NCI-H146 treated with DMSO at 0.1 percent for 48 hours (cell line): ENCODE results near the gene IL10.
"Not testable (repeated sequence)": the region's sequence is repeated elsewhere in the genome, so short reads cannot be mapped to it uniquely, and the experiment has no call there.

Experiments
- DNase-seq: peaks from one replicate; lab custom pipeline; 2025; ENCODE audit not compliant: unreplicated experiment; lab: John Stamatoyannopoulos, UW

Gene IL10

DNA sequence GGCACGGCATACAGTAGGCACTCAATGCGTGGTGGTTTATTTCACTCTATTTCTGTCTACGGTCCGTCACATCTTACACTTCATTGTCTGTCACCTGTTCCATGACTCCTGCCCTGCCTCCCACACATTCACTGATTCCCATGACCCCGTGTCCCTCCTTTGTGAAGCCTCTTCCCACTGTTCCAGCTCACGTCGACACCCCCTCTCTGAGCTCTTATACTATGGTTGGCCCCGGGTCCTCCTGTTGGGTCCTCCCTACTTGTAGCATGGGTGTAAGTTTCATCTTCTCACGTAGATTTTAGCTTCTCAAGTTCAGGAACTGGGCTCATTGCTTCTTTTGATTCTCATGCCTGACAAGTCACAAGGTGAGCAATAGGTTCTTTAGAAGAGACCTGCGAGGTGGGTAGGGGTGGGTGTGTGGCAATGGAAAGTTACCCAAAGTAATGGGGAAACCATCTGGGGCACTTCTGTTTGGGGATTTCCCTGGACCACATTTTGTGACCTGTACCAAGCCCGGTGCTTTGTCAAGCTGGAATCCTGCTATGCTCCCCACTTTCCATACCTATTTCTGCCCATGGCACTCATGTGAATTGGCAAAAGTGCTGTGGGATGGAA, 22.1 kb upstream of the IL10 start:
- no peak for DNase-seq

- DNase-seq: no peak
Measured at GRCh38 chr1:206793620-206794019, 21.3 kb upstream of the IL10 start.

GRCh38 chr1:206792939-206793607, 20.8 kb upstream of the IL10 start:
- no peak for DNase-seq

DNA sequence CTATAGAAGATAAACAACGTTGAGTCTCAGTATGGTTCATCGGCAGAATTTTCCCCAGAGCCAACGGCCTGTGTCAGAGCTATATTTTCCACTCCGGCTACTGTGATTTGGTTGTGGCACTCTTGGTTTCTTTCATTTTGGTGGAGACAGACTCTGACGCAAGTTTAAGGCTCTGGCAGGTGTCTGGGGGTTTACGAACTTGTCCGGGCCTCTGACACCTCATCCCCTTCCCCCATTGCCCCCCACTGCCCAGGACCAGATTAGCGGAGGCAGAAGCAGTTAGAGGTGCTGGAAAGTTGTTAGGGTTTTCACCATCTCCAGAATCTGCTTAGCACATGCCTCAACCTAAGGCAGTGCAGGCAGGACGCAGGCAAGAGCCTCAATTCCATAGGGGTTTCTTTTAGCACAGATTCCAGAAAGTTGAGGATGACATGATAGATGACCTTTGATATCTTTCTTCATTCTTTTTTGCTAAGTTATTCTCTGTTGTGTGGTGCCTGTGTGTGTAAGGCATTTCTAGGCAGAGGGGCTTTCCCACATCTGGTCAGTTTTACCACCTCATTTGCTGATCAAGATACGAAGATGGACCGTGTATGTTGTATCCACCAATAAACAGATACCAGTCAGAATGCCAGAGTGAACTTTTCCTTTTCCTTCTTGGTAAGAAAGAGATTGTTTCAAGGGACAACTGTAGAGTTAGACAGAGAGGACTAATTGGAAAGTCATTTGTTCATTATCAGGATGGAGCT, 18.4 kb upstream of the IL10 start:
- DNase-seq: no peak

- DNase-seq: no peak
Measured at GRCh38 chr1:206788487-206789050, 16.3 kb upstream of the IL10 start.

- no peak for DNase-seq
Measured at GRCh38 chr1:206787891-206788290, 15.6 kb upstream of the IL10 start.

DNA sequence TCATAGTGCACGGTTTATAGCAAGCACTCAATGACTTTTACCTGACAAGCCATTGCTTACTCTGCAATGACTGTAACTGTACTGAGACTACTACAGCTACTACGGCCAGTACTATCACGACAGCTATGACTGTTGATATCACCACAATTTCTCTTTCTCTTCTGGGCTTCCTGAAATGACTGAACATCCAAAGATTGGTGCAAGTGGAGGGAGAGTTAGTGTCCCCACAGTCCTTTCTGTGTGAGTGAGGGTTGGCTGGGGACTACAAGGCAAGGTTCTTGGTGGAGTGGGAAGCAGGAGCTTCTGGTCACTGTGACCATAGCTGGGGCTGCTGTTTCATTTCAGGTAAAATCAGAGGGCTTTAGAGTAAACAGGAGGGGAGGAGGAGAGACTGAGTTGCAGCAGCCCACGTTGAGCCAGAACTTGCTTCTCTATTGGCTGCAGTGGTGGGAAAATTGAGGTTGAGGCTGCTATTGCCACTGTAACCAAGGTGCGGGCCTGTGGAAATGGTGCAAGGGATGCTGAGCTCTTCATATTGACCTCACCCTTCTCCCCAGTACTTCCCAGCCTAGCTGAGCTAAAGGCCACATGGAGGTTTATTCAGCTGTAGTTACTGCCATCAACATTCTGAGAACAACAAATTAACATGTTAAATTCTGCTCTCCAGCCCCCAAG, 14.1 kb upstream of the IL10 start:
- DNase-seq: no peak

DNA sequence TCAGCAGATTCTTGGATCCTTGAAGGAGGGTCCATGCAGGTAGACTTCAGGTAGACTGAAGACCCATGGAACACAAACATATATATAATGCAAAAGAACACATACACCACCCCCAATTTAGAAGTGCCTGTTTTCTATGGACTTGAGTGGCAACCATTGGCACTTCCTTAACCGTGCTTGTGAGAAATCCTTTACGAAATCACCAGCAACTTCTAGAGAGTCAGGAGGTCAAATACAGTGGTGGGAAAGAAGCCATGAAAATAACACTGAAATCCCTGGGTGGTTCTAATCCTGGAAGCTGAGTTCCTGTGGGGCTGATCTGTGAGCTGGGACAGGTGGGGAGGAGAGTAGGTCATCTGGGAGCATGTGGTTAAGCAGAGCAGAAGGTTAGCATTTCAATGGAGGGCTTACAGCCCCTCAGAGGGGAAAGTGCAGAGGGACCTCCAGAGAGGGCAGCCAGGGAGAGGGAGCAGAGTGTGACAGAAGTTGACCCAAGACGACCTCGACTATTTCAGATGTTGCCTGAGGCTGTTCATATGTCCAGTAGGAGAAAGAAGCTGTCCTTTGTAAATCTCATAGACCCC, 13.0 kb upstream of the IL10 start:
- DNase-seq: no peak

- DNase-seq: no peak
Measured at GRCh38 chr1:206784471-206784903, 12.2 kb upstream of the IL10 start.

DNA sequence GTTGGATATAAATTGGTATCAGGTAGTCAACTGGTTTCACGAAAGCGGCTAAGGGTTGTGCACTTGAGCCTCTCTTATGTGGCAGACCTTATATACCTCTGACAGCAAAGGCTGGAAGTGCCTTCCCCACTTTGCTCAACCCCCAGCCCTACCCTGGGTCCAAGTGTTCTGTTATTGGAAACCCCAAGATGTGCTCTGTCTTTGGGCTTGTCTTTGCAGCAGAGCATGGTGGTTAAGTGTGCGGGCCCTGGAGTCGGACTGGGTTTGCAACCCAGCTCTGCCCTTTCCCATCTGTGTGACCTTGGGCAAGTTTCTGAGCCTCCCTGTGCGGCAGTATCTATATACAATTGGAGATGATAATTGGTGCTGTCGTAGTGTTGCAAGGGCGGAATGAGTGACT, 11.2 kb upstream of the IL10 start:
- DNase-seq: no peak

DNA sequence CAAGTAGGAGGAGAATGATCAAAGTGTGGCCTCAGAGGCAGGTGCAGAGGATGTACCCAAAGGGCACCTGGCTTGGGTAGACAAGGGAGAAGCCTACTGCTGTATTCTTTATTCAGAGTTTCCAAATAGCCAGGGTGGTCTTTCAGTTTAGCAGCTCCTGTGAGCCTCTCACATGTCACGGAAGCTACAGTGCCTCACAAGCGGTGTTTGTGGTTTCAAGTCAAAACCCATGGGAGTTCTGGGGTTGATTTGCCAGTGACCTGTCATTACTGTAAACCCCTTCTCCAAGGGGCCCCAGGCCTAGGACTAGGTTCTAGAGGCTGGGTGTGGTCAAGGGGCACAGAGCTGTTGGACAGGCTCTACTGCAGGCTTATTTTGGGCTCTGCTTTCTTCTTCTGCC, 10.2 kb upstream of the IL10 start:
- DNase-seq: no peak

DNA sequence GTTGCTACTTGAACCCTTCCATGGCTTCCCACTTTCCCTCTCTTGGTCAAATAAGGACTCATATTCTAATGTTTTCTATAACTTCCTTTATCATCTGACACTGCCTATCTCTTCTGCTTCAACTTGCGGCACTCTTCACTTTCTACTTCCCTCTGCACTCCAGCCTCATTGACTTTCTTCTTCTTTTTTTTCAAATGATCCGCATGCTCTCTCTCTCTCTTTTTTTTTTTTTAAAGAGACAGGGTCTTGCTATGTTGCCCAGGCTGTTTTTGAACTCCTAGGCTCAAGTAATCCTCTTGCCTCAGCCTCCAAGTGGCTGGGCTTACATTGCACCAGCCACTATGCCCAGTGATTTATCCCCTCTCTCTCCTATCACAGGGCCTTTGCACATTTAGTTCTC, 7.3 kb upstream of the IL10 start:
- DNase-seq: no peak

GRCh38 chr1:206778911-206779310, 6.6 kb upstream of the IL10 start:
- not testable (repeated sequence) for DNase-seq

- no peak for DNase-seq
Measured at GRCh38 chr1:206778031-206778430, 5.7 kb upstream of the IL10 start.

DNA sequence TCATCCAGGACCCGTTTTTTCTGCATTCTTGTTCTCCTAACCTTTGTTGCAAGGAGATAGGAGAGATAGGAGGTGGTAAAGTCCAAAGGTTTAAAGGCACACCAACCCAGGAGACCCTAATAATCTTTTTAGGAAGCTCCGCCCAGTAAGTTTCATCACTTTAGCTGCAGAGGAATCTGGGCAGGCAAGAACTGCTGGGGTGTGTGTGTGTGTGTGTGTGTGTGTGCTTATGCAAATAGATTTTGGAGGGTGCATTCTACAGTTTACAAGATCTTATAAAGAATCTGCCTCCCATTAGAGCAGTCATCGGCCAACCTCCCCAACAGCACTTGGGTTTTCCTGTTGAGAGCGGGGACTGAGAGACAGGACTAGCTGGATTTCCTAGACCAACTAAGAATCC, 3.9 kb upstream of the IL10 start:
- no peak for DNase-seq

DNA sequence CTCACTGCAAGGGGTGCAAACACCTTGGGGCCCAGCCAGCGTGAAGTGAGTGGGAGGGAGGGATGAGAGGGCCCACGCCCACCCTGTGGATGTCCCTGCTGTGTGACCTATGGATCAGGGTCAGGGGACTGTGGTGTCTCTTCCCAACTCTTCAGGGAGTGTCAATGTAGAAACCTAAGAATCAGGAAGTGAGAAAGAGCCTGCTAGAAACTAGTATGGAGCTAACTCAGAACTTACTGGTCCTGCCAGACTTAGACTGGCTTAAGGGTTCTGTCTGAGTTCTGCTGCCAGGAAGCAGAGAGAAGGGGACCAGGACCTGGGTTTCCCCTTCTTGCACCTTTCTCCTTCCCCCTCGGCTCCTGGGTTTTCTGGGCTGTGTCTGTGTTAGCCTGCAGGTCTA, 1.8 kb upstream of the IL10 start:
- no peak for DNase-seq

- DNase-seq: no peak
Measured at GRCh38 chr1:206771338-206771692, 979 bp downstream of the IL10 start.

- DNase-seq: no peak
Measured at GRCh38 chr1:206770531-206771337, 1.6 kb downstream of the IL10 start, which contains the start of gene IL19. IL19 (plus strand) TSS chr1:206770773; CDS start chr1:206836663, 65,890 bp downstream.

- DNase-seq: no peak
Measured at GRCh38 chr1:206769304-206769731, 3.0 kb downstream of the IL10 start.
